DND-41 (cell line): ENCODE results near the gene SNAPC3.

Experiments used
- CTCF ChIP-seq: IDR thresholded peaks from 2 replicates; pipeline ENCODE4 v1.5.1; 2012; ENCODE audit warnings: borderline replicate concordance, low read length, moderate library complexity, mild to moderate bottlenecking; ENCODE audit not compliant: poor library complexity, severe bottlenecking; ENCODE audit errors: extremely low read depth
- EZH2 ChIP-seq: IDR thresholded peaks from 3 replicates; pipeline ENCODE4 v1.6.1; 2012; ENCODE audit warnings: borderline replicate concordance, low read depth, mild to moderate bottlenecking, moderate library complexity, low read length, inconsistent platforms; ENCODE audit not compliant: severe bottlenecking

- no peak for TF ChIP-seq CTCF
- TF ChIP-seq EZH2, result no peak
Measured at GRCh38 chr9:15444141-15444540, 21.5 kb downstream of the SNAPC3 start.
